NCI-H1436 (cell line): ENCODE measurements around the gene S100A2.
A peak's percentile ranks its signal among the peaks of the same experiment; 100 is the strongest.

Experiments used
- DNase-seq: peaks from one replicate; lab custom pipeline; 2025; lab: John Stamatoyannopoulos, UW

Gene S100A2

DNA sequence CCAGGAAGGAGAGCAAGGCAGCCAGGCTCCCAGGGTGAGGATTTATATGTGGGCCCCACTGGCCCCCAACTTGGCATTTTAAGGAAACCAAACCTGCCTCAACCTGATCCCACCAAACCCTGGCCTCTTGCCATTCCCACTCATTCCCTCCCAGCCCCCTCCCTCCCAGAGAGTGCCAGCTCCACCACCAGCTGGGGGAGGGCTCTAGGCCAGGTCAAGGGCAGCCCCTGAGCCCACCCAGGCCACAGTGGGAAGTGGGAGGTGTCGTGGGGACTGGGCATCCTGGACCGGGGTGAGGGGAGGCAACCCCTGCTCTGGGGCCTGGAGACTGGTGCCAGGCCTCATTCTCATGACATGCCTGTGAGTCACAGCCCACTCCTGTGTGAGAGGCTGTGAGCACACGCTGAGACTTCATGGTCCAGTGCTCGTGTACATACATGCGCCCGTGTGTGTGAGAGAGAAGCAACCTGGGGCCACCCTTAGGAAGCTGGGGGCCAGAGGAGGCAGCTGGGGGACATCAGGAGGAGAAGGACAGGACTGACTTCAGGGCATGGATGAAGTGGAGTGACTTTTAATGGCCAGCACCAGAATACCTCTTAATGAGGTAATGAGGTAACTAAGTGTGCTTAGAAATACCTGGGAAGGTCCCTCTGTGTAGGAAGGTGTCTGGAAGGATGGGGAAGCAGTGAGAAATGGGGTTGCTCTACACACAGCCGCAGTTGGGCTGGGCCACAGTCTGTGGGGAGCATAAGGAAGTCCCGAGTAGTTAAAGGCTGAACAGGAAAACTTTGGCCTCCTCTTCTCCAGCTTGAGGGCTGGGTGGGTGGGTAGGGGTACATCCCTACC lies at the start of gene S100A2:
TSS of gene S100A2 (minus strand) at position 316 of the 846 bp plus-strand sequence. CDS start 1,967 bp downstream, outside the sequence.
- no peak for DNase-seq

GRCh38 chr1:153615406-153615805 lies 49.8 kb upstream of the S100A2 start:
- DNase-seq = no peak

DNA sequence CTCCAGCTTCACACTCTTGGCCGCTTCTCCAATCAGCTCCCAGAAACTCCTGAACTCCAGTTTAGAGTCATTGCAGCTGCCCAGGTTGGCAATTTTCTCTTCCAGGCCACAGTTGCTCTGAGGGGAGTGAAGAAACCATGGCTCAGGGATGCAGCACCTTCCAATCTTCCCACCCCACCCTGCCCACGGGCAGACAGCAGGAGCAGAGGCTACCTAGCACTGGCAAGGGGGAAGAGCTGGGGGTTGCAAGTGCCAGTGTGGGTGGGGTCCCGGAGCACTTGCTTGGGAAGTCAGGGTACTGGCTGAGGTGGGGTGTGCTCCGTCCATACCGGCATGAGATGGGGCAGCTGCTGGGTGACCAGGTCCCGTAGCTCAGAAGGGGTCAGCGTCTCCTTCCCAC lies 49.3 kb upstream of the S100A2 start:
- no peak for DNase-seq

DNA sequence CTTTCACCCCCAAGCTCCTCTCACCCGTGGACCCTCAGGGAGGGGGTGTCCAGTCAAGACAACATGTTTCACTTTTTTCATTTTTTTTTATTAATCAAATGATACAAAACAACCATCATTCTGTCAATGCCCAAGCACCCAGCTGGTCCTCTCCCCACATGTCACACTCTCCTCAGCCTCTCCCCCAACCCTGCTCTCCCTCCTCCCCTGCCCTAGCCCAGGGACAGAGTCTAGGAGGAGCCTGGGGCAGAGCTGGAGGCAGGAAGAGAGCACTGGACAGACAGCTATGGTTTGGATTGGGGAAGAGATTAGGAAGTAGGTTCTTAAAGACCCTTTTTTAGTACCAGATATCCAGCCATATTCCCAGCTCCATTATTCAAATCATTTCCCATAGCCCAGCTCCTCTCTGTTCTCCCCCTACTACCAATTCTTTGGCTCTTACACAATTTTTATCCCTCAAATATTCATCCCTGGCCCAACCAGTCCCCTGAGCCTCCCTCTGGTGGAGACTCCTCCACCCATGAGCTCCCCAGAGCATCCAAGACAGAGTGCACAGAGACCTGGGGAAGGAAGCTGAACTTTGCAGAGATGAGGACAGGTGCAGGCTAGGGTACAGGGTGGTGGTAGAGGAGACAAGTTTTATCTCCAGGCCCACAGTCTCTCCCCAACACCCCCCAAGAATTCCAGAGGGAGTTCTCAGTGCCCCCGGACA lies 48.7 kb upstream of the S100A2 start:
- DNase-seq = no peak

DNA sequence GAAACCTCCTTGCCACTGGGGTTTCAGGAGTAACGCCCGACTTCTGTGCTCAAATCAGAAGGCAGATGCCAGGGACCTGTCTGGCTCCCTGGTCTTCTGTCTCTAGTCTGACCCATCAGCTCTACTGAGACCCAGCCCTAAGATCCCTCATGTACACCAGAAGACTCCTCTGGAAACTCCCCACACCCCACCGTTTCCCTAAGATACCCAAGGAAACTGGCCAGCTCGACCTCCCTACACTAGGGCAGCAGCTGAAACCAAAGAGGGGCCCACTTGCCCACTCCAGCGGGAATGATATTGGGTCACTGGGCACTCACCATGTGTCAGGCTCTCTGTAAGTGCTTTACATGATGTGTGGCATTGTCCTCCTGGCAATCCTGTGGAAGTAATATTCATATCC lies 47.8 kb upstream of the S100A2 start:
- no peak for DNase-seq

DNA sequence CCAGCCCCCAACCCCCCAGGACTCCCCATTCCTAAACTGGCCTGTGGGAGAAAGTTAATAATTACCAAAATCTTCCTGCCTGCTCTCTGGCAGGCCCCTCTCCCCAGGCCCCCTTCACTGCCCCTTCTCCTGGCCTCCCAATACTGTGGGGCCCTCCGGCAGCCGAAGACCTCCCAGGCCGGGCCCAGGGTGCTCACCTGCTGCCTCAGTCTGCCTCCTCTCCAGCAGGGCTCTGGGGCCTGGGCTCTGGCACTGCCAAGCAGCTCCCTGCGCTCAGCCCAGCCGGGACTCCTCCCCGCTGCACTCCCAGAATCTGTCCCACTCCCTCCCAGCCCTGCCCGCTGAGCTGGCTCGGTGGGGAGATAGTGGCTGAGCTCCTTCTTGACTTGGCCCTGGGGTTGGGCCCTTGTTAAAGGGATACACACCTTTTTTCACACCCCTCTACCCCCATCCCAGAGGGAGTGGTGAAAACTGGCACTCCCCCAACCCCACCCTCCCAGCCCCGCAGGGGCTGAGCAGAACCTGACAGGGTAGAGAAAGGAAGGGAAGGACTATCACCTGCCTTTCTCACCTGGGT lies 47.2 kb upstream of the S100A2 start, which contains the start of gene S100A16:
TSS of gene S100A16 (minus strand) at position 383 of the 577 bp plus-strand sequence. CDS start 4,986 bp downstream, outside the sequence.
- no peak for DNase-seq

GRCh38 chr1:153612111-153612754 lies 46.6 kb upstream of the S100A2 start:
- no peak for DNase-seq

- DNase-seq = no peak
These were observed 45.7 kb upstream of the S100A2 start for GRCh38 chr1:153611356-153611755.

DNA sequence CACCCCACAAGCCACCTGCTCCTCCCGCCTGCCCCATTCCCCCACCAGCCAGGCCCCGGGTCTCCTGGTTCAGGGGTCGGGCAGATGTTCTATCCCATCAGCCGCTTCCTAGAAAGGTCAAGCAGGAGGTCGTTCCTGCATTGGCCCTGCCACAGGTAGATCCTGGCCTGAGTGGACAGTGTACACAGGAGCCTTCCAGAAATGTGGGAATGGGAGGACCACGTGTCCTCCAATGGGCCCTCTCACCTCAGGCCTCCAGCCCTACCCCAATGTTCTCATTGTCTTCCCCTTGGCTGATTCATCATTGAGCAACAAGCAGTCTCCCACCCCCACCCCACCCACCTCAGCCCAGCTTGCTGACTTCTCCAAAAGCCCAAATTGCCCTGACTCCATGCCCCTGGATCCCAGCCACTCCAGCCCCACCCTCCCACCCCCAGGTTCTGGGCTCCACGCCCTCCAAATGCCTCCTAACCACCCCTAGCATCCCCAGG lies 45.2 kb upstream of the S100A2 start:
- DNase-seq = no peak

GRCh38 chr1:153610334-153610733 lies 44.7 kb upstream of the S100A2 start:
- DNase-seq = no peak

GRCh38 chr1:153609585-153609907 lies 43.9 kb upstream of the S100A2 start:
- no peak for DNase-seq

- DNase-seq = no peak
These were observed 43.3 kb upstream of the S100A2 start for GRCh38 chr1:153608742-153609584.

GRCh38 chr1:153608089-153608682 lies 42.5 kb upstream of the S100A2 start:
- no peak for DNase-seq

DNA sequence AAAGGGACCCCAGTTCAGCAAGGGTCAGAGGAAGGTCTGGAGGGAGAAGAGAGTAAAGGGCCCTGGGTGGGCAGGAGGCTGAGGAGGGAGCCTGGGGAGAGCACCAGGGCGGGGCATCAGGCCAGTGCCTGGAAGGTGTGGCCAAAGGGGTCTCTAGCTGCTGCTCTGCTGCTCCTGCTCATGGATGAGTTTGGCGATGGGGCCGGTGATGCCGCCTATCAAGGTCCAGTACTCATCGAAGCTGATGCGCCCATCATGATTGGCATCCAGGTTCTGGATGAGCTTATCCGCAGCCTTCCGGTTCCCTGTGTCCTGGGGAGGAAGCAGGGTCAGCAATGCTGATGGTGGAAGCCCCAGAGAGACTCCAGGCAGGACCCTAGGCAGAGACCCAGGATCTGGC lies 41.7 kb upstream of the S100A2 start:
- no peak for DNase-seq

- no peak for DNase-seq
These were observed 40.5 kb upstream of the S100A2 start for GRCh38 chr1:153606194-153606593.

DNA sequence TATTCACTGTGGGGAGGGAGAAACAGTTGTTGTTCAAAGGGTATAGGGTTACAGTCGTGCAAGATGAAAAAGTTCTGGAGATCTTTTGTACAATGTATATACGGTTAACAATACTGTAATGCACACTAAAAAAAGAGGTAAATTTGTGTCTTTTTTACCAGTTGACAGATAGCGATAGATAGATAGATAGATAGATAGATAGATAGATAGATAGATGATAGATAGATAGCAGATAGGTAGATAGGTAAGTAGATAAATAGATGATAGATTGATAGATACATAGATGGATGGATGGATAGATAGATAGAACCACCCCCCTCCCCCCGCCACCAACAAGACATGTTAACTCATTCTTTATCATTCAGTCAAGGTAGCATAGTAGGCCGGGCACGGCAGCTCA lies 37.1 kb upstream of the S100A2 start:
- no peak for DNase-seq

DNA sequence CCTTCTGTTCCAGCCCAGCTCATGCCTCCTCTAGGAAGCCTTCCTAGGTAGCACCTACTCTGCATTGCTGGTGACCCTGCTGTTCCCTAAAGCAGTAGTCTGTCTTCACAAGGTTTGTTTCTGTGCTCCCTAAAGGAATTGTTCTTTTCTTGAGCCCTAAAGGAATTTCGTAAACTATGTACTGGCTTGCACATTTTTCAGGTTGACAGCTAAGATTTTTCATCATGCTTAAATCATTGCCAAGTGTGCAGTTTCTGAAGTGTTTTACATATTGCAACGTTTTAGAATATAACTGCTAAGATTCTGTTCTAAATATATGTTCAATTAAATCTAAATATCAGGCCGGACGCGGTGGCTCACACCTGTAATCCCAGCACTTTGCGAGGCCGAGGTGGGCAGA lies 34.2 kb upstream of the S100A2 start:
- no peak for DNase-seq

DNA sequence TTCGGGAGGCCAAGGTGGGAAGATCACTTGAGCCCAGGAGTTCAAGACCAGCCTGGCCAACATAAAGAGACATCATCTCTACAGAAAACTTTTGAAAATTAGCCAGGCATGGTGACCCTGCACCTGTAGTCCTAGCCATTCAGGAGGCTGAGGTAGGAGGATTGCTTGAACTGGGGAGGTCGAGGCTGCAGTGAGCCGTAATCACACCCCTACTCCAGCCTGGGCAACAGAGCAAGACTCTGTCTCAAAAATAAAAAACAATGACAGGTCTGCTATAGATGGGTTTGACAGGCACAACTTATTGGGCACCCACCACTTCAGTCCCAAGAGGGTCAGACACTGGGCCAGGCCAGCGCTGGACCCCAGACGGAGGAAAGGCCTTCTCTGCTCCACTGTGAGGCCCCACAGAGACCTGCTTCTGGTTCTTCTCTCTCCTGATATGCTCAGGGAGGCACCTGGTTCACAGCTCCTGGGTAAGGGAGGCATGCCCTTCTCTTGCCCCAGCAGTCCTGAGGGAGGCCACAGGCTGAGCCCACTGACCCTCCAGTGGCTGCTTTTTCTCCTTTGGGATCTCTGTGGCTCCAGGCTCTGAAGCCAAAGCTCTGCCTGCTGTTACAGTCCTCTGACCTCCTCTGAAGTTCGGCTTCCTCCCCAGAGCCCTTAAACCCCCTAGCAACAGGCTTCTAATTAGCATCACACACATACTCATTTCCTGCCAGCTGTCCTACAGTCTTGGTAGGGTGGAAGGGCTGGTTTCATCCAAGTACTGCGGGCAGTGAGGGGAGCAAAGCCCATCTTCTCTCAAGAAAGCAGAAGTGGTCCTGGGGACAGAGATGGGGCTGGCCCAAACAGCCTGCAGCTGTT lies 32.9 kb upstream of the S100A2 start:
- peak; percentile 80 for DNase-seq

DNA sequence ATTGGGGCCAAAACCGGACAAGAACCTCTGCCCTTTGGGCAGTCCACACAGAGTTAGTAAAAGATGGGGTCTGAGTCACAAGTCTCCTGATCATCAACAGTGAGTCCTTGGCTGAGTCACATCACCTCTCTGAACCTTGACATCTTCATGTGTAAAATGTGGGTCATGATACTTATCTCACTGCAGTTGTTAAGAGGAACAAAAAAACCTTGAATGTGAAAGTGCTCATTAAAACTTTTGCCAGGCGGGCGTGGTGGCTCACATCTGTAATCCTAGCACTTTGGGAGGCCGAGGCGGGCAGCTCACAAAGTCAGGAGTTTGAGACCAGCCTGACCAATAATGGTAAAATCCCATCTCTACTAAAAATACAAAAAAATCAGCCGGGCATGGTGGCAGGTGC lies 31.6 kb upstream of the S100A2 start:
- no peak for DNase-seq

GRCh38 chr1:153592748-153593147 lies 27.1 kb upstream of the S100A2 start:
- DNase-seq = no peak
